HG02678 (cell line): Measurements from ENCODE around the gene ANKRD23.

Source experiments
- ATAC-seq: cut with Tn5 transposase; IDR thresholded peaks from one replicate; pipeline ENCODE4 v1.9.1; 2021; ENCODE audit warnings: mild to moderate bottlenecking, moderate library complexity; ENCODE audit not compliant: unreplicated experiment

Gene ANKRD23

GRCh38 chr2:96877631-96878092 lies 33.8 kb upstream of the ANKRD23 start:
- no peak for ATAC-seq

GRCh38 chr2:96877042-96877451 lies 33.2 kb upstream of the ANKRD23 start:
- no peak for ATAC-seq

DNA sequence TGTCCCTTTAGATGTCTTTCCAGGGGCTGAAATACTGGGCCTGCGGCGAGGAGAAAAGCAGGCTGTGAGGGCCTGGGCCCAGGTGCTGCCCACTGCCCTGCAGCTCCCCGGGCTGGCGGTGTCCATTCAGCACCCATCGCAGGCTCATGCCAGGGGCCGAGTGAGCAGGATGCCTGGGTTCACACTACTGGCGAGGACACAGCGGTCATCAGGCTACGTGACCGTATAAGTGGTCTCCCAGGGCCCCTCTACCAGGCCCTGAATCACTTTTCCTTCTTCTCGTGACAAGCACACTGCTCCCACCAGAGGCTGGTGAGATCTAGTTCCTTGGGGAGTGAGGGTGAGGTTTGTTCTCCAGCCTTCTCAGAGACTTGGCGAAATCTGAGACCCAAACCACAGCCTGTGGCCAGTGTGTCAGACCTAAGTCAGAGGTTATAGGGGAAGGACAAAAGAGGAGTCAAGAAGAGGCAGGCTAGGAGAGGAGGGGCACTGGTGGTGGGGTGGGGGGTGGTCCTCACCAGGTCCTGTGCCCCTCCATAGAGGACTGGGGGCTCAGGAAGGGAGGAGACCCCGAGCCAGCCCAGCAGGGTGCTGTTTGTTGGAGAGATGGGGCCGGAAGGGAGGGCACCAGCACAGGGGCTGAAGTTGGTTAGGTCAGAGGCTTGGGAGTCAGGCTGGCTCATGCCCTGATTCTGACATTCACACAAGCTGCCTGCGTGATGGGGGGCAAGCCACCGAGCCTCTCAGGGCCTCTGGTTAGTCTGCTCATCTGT lies 32.6 kb upstream of the ANKRD23 start:
- ATAC-seq: no peak

GRCh38 chr2:96875498-96876268 lies 31.9 kb upstream of the ANKRD23 start:
- ATAC-seq: no peak

GRCh38 chr2:96874198-96874831 lies 30.5 kb upstream of the ANKRD23 start:
- ATAC-seq: peak; percentile 46

GRCh38 chr2:96873651-96874096 lies 29.9 kb upstream of the ANKRD23 start:
- ATAC-seq: no peak

DNA sequence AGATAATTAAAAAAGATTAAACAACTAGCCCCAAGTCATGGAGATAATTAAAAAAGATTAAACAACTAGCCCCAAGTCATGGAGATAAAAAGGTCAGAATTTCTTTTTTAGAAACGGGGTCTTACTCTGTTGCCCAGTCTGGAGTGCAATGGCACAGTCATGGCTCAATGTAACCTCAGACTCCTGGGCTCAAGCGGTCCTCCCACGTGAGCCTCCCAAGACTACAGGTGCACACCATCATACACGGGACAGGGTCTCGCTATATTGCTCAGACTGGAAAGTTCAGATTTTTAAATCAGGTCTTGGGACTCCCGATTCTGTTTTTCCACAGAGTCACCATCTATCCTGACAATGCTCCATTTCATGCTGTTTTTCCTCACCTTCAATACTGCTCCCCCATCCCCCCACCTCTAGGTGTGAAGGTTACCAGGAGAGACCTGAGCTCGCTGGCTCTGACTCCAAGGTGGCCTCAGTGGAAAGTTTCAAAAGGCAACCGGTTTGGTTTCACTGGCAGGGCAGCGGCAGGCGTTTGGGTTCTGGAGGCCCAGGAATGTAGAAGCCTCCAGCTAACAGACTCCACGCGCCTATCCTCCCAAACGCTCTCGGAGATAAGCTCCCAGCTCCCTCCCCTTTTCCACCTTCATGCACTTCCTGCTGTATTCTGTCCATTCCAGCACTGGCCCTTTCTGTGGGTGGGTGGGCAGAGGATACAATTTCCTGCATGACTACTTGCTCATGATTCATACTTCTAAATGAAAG lies 28.9 kb upstream of the ANKRD23 start:
- ATAC-seq: no peak

DNA sequence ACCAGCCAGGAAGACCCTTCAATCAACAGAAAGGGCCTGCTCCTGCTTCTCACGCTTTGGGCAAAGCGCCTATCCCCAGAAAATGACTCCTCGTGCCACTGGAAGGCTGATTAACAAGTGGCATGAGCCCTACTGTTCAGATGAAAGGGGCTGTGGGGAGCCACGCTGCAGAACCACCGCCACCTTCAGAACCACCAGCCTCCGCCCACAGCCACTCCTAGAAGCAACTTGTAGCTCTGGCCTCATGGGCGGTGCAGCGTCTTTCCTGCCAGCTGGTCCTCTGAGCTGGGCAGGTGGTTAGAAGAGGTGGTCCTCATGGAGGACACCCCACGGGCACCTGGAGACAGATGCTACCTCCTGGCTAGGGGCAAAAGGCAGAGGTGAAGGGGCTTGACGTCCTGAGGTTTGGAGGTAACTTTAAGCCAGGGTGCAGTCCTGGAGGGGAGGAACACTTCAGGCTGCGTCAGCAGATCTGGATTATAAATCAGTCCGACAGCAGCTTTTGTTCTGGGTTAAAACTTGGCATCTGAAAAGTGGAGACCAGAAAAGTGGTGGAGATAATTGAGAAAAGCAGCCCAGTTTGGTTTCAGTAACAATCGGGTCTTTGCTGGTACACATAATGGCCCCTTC lies 26.9 kb upstream of the ANKRD23 start:
- ATAC-seq: no peak

DNA sequence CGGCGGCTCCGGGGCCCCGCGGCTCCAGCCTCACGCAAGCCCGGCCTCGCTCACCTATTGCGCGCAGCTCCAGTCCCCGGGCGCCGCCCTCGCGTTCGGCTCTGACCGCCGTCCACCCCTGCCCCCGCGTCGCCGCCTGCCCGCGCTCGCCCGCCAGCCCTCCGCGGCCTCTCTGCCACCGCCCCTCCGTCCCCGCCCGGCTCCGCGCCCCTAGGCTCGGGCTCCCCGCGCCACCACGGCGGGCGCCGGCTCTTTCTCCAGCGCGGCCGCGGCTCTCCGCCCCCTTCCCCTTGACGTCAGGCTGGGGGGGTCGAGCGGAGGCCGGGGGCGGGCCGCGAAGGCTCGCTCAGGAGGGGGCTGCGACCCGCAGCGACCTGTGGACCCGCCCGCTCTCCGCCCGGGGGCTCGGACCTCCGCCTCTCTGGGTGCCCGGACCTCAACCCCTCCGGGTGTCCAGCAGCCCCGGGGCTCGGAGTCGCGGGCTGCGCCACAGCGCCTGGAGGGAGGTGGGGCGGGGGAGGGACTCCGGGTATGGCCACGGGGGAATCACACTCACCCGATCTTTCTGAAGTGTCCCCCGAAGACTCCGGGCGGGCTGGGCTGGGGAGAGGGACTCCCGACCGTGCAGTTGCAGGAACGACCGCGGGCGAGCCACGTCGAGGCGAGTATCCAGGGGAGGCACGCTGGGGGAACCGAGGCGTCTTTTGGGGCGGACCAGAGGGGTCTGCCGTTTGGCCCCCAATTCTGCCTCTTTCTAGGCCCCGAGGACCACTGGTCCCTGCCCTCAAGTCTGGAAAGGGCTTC lies 26.2 kb upstream of the ANKRD23 start, which contains the start of gene SEMA4C:
TSS of gene SEMA4C (minus strand) at position 259 of the 804 bp plus-strand sequence. CDS start 2,194 bp downstream, outside the sequence.
- peak; percentile 26 for ATAC-seq

DNA sequence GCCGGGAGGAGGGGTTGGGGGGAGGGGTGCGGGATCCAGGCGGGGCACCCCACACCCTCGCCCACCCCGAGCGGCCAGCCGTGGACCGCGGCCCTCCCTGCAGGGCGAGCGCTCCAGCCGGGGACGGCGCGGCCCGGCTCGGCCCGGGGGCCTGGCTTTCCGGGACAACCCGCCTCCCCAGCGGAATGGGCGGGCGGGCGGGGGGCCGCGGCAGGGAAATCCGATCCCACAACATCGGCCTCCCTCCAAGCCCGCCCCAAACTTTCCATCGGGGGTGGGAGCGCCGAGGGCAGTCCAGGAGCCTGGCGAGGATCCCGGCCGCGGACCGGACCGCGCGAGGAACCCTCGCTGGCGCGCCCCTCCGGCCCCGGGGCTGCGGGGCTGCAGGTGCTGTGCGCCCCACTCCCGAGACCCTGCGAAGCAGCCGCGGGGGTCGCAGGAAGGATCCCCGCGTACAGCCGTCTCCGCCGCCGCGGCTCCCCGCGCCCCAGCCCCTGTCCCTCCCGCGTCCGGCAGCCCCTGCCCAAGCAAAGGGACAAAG lies 25.5 kb upstream of the ANKRD23 start:
- ATAC-seq: peak; percentile 4

GRCh38 chr2:96868555-96869280 lies 24.9 kb upstream of the ANKRD23 start:
- peak; percentile 53 for ATAC-seq

DNA sequence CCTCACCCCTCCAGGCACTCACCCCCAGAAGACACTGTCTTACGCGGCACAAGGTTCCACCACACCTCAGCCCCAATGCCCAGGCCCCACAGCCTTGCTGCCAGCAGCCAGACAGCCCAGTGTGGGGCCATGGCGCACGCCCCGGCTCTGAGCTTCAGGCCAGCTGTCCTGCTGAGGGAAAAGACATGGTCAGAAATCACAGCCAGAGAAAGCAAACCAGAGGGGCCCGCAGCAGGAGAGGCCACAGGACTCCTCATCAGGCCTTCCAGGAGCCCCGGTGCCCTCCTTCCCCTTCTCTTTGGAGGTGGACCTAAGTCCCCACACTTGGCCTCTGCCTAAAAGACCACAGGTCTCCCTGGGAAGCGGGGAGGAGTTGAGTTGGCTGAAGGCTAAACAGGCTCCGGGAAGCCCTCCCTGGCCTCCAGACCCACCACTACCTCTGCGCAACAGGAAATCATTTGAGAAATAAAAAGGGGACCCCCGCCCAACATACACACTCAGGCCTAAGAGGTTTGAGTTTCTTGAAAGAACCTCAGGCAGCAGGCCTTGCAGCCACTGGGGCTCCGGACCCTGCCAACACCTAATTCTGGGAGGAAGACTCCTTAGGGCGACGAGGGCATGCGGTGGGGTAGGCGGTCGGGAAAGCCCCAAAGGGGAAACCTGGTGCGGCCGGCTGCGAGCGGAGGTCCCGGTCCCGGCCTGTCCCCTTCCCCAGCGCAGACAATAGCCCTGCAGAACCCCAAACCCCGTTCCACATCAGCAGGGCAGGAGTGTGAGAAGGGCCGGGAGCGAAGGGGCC lies 24.1 kb upstream of the ANKRD23 start:
- ATAC-seq: peak; percentile 21

GRCh38 chr2:96866986-96867755 lies 23.4 kb upstream of the ANKRD23 start:
- ATAC-seq: no peak

DNA sequence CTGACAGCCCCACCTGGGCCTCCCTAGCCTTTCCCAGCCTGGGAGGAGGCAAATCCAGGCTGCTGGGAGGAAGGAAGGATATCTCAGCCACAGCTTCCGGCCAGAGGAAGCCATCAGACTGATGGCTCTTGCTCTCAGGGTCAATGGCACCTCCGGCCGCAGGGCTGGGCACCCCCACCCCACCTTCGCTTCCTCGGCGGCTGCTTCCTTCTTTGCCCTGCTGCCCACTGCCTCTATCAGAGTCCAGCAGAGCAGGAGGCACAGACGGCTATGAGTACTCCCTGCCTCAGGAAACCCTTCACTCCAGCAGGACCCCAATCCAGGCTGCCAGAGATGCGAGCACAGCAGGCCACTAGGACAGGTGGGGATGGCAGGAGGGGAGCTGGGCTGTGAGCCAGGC lies 22.8 kb upstream of the ANKRD23 start:
- no peak for ATAC-seq

GRCh38 chr2:96866149-96866548 lies 22.3 kb upstream of the ANKRD23 start:
- ATAC-seq: no peak

DNA sequence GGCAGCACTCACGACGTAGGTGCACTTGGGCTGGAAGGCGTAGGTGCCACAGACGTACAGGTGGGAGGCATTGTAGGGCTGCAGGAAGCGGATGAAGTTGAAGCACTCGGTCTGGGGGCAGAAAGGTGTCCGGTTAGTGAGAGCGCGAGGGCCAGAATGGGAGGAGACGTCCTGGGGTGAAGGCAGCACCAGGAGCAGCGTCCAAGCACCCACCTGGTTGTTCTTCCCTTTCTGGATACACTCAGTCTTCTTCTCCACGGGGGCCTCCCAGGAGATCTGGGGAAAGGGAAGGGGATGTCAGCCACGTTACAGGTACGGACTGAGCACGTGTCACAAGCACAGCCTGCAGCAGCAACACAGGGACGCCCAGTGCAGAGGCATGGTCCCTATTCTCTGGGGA lies 21.8 kb upstream of the ANKRD23 start:
- ATAC-seq: no peak
